Cortex of kidney (tissue), 1 donor: ENCODE measurements around the gene CPLX1.
"Not testable (repeated sequence)": the region's sequence is repeated elsewhere in the genome, so short reads cannot be mapped to it uniquely, and the experiment has no call there.

Experiments used
- DNase-seq: peaks from one replicate; lab custom pipeline; 2025; lab: John Stamatoyannopoulos, UW

The CPLX1 gene

DNA sequence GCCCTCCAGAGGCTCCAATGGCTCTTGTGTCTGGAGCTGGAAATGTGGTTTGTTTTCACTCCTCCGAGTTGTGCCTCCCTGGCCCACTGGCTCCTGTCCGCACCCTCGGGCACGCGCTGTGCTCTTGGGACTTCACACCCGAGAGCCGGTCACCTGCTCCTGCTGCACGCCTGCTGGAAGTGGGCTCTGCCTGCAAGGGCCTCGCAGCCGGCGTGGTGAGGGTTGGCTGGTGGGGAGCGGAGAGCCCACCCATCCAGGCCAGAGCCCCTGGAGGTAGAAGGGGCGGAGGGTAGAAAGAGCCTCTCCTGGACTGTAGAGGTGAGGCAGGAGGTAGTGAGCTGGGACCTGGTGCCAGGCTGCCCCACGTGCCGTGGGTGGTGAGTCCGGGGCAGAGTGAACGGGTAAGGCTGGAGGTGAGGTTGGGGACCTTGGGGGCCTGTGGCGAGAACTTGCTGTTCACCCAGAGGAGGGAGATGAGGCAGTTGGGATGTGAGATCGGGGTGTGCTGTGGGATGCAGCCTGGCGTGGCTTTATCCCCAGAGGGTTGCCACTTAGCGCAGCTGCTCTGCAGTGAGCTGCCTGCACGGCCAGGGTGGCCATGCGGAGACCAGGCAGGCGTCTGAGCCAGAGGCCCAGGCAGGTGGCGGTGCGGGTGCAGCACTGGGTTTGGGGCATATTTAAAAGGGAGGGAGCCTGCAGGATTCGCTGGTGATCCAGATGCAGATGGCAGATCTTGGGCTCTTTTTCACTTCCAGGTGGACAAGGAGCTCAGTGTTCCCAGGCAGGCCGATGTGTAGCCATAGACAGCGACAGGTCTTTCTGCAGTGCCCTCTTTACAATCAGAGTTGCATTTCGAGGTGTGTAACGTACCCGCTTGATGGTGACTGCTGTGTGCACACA is 71.5 kb downstream of the CPLX1 start:
- no peak for DNase-seq

DNA sequence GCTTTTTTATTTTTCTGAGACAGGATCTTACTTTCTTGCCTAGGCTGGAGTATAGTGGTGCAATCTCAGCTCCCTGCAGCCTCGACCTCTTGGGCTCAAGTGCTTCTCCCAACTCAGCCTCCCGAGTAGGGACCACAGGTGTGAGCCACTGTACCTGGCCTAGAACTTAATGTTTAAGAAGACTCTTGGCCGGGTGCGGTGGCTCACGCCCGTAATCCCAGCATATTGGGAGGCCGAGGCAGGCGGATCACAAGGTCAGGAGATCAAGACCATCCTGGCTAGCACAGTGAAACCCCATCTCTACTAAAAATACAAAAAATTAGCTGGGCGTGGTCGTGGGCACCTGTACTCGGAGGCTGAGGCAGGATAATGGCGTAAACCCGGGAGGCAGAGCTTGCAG is 72.7 kb downstream of the CPLX1 start:
- DNase-seq, result not testable (repeated sequence)

DNA sequence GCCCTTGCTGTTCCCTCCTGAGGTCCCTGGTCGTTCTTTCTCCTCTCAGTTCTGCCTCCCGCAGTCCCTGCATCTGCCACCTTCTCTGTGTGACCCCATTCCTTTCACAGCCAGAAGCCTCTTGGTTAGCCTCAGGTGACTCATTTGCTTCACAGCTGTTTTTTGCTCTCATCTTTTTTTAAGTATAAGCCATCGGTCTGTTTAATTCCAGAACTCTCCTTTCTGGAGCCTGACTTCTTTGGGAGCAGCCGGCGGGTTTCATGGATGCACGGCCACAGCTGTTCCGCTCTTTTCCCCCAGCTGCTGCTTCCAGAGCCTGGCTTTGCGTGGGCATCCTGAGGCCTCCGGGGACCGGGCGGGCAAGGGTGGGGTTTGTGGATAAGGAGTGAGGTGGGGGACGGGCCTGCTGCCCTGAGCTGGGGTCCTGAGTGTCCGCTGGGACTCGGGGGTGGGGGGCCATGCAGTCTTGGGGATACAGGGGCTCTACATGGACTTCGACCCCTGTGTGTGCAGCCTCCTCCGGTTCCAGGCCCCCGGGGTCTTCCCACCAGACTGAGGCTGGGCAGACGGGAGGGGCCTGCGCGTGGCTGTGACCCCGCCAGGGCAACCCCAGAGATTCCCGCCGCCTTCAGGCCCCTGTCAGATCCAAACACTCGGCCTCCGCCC is 73.6 kb downstream of the CPLX1 start:
- DNase-seq, result no peak

DNA sequence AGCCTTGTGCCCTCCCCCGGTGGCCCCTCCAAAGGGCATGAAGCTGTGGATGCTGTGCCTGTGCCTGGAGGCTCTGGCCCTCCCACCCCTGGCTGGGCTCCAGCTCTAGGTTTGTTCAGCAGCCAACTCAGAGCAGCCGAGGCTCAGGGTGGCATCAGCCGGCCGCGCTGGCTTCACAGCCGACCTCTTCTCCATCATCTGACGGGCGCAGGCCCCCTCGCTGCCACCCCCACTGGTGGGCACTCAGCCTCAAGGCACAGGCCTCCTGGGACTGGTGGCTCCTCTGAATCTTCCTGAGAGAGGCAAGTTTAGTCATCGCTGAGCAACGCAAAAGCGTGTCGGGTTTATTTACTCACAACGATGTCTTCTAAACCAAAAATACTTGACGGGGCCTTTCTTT is 74.3 kb downstream of the CPLX1 start:
- no peak for DNase-seq

DNA sequence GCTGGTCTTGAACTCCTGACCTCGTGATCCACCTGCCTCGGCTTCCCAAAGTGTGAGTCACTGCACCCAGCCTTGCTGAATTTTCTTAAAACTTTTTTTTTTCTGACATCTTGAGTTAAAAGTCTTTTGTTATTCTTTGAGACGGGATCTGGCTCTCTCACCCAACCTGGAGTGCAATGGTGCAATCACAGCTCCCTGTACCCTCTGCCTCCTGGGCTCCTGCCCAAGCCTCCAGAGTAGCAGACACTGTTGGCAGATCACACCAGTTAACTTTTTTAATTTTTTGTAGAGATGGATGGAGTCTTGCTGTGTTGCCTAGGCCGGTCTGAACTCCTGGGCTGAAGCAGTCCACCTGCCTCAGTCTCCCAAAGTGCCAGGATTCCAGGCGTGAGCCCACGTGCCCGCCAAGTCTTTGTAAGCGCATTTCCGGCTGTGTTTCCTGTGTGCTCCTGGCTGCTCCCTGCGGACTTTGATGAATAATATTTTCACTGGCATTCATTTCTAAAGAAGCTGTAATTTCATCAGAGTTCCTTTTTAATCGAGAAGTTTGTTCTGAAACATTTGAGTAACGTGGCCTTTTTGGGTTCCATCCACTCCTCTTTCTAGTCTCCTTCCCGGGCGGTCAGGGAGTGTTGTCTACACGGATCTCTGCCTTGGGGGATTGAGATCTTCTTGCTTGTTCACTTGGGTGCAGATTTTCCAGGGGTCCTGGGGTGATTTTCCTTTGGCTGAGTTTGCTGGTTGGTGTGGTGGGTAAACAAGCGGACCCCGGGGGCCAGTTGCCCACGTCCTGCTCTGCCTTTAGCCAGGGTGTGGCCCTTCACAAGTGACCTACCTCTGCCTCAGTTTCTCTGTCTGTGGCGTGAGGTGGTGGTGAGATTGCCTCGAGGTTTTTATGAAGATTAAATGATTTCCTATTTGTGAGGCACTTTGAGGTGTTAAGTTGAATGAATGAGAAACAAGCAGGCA is 75.9 kb downstream of the CPLX1 start:
- no peak for DNase-seq

DNA sequence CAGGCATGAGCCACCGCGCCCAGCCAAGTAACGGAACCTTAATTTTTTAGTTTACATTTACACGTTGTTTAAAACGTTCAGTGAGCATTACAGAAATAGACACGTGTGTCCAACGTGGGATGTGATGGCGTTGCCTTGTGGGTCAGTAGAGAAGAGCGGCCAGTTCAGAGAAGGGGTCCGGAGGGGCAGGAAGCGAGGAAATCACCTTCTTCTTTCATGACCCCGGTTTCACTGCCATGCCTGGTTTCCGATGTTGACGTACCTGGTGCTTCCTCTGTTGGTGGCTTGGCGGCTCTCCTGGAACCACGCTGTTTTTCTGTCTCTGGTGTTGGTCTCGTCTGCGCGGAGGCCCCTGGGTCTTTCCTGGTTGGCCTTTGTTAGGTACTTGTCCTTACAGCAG is 77.5 kb downstream of the CPLX1 start:
- no peak for DNase-seq

DNA sequence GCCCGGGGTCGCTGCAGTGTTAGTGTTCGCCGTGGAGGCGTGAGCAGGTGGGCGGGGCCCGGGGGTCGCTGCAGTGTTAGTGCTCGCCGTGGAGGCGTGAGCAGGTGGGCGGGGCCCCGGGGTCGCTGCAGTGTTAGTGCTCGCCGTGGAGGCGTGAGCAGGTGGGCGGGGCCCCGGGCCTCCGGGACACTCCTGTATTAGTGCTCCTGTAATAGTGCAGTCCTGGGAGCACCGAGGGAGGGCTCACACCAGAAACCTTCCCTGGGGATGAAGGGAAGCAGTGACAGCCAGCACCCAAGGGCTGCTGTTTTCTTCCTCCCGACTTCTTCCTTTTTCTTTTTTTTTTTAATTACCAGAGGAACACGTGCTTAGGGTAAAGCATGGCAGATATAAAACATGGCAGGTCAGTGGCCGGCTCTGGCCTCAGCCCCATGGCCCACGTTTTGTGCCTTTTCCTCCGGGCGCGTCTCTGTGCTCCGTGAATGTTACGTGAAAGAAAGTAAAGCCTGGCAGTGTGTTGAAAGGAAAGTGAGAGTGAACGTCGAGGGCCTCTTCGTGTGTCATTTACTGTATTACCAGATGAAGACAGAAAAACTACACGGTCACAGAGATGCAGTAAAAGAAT is 78.3 kb downstream of the CPLX1 start:
- no peak for DNase-seq

DNA sequence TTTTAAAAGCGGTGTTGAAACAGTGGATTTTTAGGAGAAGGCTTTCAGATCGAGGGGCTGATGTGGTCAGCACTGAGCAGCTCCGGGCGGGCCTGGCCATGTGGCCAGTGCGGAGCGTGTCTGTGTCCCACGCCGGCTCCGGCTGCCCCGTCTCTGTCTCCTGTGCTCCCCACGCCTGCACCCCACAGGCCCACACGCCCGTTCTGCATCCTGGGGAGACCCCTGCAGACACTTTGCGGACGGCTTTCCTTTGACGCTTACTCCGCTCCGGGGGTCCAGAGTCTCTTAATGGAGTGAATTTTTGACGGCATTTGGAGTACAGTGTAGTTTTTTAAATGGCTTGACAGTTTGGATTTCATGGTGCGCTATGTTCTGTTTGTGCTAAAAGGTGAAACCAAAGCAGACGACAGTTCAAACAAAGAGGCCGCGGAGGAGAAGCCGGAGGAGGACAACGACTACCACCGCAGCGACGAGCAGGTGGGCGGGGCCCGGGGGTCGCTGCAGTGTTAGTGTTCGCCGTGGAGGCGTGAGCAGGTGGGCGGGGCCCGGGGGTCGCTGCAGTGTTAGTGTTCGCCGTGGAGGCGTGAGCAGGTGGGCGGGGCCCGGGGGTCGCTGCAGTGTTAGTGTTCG is 81.6 kb downstream of the CPLX1 start:
- no peak for DNase-seq

DNA sequence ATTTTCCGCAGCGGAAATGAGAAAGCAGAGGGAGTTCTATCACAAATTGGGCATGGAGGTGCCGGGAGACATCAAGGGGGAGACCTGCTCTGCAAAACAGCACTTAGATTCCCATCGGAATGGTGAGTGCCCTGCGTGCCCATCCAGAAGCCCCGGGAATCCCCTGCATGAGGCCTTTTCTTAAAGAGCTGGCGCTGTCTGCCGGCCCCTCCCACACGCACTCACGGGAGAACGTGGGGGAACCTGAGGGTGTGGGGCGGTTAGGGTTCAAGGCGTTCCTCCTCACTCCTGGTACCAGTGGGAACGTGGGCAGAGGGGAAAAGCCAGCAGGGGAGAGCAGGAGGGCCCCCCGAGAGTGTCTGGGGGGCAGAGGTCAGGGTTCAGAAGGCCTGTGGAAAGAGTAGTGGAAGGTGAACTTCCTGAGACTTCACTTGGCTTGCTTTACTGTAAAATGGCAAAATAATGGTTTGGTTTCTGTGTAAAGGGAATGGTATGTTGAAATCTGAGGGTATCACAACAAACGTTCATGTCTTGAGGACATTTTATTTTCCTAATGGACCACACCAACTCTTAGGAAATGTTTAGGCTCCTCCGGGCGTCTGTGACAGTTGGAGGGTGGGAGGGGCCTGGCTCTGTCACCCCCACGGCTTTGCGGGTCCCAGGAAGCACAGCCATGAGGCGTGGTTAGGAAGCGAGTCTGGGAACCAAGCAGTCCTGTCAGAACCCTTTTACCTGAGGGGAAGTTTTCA is 82.3 kb downstream of the CPLX1 start:
- DNase-seq, result no peak

DNA sequence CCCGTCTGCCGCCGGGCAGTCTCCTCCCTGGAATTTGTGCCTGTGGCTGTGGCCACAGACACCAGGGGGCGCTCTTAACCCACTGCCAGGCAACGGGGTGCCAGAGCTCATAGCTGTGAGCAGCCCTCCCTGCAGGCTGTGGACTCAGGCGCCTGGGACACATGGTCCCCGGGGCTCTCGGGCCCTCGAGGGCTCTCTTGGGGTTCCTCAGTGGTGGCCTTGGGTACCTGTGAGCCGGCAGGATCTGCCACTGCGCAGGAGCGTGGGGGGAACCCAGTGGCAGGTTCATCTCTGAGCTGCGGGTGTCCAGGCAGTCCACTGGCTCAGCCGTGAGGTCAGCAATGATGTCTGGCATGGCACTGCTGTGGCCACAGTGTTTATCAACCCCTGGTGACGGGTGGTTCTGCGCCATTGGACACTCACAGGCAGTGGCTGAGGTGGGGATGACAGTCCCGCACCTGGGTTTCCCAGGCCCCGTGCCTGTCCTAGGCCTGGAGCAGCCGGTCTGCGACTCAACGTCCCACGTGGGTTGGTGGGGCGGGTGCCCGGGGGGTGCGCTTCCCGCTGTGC is 83.1 kb downstream of the CPLX1 start:
- DNase-seq, result no peak

DNA sequence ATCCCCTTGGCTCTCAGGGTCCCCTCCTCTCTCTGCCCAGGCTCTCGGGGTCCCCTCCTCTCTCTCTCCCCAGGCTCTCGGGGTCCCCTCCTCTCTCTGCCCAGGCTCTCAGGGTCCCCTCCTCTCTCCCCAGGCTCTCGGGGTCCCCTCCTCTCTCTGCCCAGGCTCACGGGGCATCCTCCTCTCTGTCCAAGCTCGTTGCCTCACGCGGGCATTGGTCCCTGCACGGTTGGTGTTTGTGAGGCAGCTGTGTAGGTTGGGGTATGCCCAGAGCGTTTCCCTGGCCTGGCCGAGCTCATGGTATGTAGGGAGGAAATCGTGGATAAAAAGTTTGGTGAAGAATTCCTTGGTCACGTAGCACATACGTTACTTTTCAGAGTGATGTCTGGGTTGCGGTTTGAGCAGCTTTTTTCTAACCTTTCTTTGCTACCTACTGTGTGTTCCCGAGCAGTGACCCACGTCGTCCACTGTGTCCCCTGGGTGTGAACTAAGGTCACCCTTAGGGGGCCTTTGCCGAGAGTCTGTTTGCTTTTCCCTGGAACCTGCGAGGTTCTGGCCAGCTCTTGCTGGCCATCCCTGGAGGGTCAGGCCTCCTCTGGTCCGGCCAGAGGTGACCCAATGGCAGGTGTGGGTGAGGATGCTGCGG is 83.7 kb downstream of the CPLX1 start:
- no peak for DNase-seq

DNA sequence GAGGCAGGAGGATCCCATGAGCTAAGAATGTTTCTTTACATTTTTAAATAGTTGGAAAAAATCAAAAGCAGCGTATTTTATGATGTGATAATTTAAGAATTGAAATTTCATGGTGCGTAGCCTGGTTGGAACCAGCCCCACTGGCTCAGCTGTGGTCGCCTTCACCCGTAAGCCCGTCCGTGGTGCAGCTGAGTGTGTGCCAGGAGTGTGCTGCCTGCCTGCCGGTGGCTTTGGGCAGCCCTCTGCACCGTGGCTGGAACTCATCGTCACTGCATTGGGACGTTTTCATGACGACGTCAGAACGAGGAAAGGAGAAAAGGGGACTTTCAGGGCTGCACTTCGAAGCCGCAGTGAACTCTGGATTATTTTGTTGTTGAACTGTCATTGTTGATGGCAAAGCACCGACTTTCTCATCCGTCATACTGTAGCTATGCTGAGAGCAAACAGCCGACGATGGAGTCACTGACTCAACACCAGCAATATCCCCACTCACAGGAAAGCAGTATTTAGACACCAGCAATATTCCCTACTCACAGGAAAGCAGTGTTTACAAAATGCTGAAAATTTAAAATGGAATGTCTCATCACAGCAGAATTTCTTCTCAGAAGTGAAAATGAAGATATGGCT is 85.2 kb downstream of the CPLX1 start:
- DNase-seq, result no peak

DNA sequence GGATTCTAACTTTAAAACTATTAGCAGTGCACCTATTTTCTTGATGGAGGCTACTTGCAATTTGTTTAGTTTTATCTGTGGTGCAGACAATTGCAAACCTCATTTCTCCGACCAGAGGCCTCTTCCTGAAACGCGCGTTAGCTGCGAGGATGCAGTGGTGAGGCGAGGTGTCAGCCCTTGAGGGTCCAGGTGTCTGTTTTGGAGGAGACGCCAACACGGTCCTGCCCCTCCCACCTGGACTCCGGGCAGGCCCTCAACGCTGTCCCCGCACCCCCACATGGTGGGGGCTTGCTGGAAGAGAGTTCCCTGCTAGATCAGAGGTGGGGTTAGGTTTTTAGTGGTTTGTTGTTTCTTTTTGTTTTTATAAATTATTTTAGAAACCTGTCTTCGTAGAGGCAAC is 85.9 kb downstream of the CPLX1 start:
- no peak for DNase-seq

DNA sequence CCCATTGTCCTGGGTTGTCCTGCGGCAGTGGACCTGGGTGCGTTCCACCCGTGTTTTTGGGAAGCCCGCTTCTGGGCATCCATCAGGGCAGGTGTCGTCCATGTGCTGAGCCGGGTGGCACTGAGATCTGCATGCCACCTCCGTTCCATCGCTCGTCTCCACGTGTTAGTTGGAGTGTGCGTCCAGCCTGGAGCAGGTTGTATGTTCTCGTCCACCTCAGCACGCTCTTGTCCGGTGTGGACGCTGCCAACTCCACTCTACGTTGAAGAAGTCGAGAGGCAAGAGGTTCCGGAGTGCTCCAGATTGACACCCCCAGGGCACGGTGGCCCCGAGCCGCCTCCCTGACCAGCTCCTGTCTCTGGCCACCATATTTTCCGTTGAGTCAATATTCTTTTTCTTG is 86.4 kb downstream of the CPLX1 start:
- no peak for DNase-seq

DNA sequence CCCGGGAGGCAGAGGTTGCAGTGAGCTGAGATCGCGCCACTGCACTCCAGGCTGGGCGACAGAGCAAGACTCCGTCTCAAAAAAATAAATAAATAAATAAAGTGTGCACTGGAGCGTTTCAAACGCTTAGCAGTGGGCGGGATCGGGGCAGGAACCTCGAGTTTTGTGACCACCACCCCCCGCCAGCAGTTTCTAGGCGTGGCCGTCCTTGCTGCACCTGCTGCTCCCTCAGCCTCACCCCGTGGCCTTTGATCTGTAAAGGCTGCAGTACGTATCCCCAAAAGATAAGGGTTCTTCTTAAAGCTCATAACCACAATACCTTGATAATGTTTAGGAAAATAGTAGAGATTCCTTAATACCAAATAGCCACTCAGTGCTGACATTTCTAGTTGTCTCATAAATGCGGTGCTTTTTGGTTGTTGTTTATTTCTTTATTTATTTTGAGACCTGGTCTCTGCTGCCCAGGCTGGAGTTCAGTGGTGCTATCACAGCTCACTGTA is 87.1 kb downstream of the CPLX1 start:
- DNase-seq, result no peak

DNA sequence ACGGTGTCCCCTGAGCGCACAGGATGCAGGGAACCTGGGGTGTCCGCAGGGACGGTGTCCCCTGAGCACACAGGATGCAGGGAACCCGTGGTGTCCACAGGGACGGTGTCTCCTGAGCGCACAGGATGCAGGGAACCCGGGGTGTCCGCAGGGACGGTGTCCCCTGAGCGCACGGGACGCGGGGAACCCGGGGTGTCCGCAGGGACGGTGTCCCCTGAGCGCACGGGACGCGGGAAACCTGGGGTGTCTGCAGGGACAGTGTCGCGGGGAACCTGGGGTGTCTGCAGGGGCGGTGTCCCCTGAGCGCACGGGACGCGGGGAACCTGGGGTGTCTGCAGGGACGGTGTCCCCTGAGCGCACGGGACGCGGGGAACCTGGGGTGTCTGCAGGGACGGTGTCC is 89.4 kb downstream of the CPLX1 start:
- DNase-seq, result not testable (repeated sequence)

DNA sequence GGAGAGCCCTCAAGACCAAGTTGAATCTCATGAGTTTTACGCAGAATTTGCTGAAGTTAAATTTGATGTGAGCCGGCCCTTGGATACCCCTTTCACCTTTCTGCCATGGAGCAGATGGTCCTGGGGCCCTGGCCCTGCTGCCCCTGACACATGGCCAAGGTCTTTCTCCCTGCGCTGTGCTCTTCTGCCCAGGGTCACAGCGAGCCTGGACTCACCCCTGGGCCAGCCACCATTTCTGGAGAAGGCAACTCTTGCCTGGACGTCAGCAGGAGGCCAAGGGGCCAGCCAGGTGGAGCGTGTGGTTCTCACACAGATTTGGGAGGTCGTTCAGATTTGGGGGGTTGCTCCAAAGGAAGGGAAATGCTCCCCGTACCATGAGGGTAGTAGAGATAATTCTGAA is 90.3 kb downstream of the CPLX1 start:
- DNase-seq, result no peak
